H9 (cell line): Measurements from ENCODE around the gene GAK. TPM values are rescaled to one million over a fixed set of nuclear protein-coding genes. Genes with fewer than 3 reads are reported as not detected.

Experiments used
- DNase-seq: peaks from one replicate; pipeline ENCODE4 v3.0.0-alpha.2; 2017
- H2AFZ ChIP-seq: one replicate; pipeline ENCODE4 v1.6.1; 2013; ENCODE audit warnings: mild to moderate bottlenecking, low read length, control low read depth, moderate library complexity
- H2AK5ac ChIP-seq: 2 replicates; pipeline ENCODE4 v1.6.1; 2013; ENCODE audit warnings: low read length, control low read depth, mixed read lengths; ENCODE audit not compliant: insufficient read length
- H2BK120ac ChIP-seq: one replicate; pipeline ENCODE4 v1.6.1; 2013; ENCODE audit warnings: low read depth, mild to moderate bottlenecking, low read length, control low read depth, inconsistent platforms; ENCODE audit not compliant: poor library complexity, severe bottlenecking
- H2BK12ac ChIP-seq: 2 replicates; pipeline ENCODE4 v1.6.1; 2013; ENCODE audit warnings: low read length, control low read depth, mixed read lengths, low read depth; ENCODE audit not compliant: insufficient read length
- H2BK15ac ChIP-seq: 2 replicates; pipeline ENCODE4 v1.6.1; 2013; ENCODE audit warnings: low read depth, low read length, control low read depth
- H2BK20ac ChIP-seq: one replicate; pipeline ENCODE4 v1.6.1; 2013; ENCODE audit warnings: low read depth, mild to moderate bottlenecking, low read length, control low read depth, inconsistent platforms; ENCODE audit not compliant: poor library complexity, severe bottlenecking
- H2BK5ac ChIP-seq: 2 replicates; pipeline ENCODE4 v1.6.1; 2013; ENCODE audit warnings: low read length, control low read depth, mixed read lengths; ENCODE audit not compliant: insufficient read length
- H3K14ac ChIP-seq: 2 replicates; pipeline ENCODE4 v1.6.1; 2013; ENCODE audit warnings: low read length, control low read depth; ENCODE audit not compliant: insufficient read depth
- H3K18ac ChIP-seq: 2 replicates; pipeline ENCODE4 v1.6.1; 2013; ENCODE audit warnings: low read depth, mild to moderate bottlenecking, mixed read lengths, low read length, control low read depth; ENCODE audit not compliant: insufficient read length
- H3K23ac ChIP-seq: 2 replicates; pipeline ENCODE4 v1.6.1; 2013; ENCODE audit warnings: low read length, control low read depth, mixed read lengths, low read depth; ENCODE audit not compliant: insufficient read length
- H3K23me2 ChIP-seq: 2 replicates; pipeline ENCODE4 v1.6.1; 2013; ENCODE audit warnings: low read depth, mild to moderate bottlenecking, mixed read lengths, low read length, control low read depth; ENCODE audit not compliant: insufficient read length, poor library complexity, severe bottlenecking
- H3K27ac ChIP-seq: 2 replicates; pipeline ENCODE4 v1.5.1; 2013; ENCODE audit warnings: low read length, control low read depth, mixed read lengths, low read depth; ENCODE audit not compliant: insufficient read length
- H3K27me3 ChIP-seq: 2 replicates; pipeline ENCODE4 v1.6.1; 2013; ENCODE audit warnings: low read length, control low read depth, inconsistent platforms; ENCODE audit not compliant: insufficient read depth
- H3K4ac ChIP-seq: 2 replicates; pipeline ENCODE4 v1.6.1; 2013; ENCODE audit warnings: low read depth, mild to moderate bottlenecking, control low read depth, inconsistent platforms, low read length, moderate library complexity
- H3K4me1 ChIP-seq: 2 replicates; pipeline ENCODE4 v1.6.1; 2013; ENCODE audit warnings: low read length, control low read depth, inconsistent platforms; ENCODE audit not compliant: insufficient read depth
- H3K4me2 ChIP-seq: 2 replicates; pipeline ENCODE4 v1.6.1; 2013; ENCODE audit warnings: low read length, control low read depth, mixed read lengths; ENCODE audit not compliant: insufficient read length, insufficient read depth
- H3K56ac ChIP-seq: 2 replicates; pipeline ENCODE4 v1.6.1; 2013; ENCODE audit warnings: low read depth, mild to moderate bottlenecking, mixed read lengths, low read length, control low read depth; ENCODE audit not compliant: insufficient read length
- H3K79me1 ChIP-seq: 2 replicates; pipeline ENCODE4 v1.6.1; 2013; ENCODE audit warnings: low read depth, mild to moderate bottlenecking, moderate library complexity, low read length, control low read depth, inconsistent platforms; ENCODE audit not compliant: insufficient read depth, poor library complexity, severe bottlenecking
- H3K79me2 ChIP-seq: 2 replicates; pipeline ENCODE4 v1.6.1; 2013; ENCODE audit warnings: low read length, control low read depth, inconsistent platforms; ENCODE audit not compliant: insufficient read depth
- H3K9ac ChIP-seq: 2 replicates; pipeline ENCODE4 v1.6.1; 2013; ENCODE audit warnings: low read length, control low read depth, mixed read lengths; ENCODE audit not compliant: insufficient read length; ENCODE audit errors: extremely low read depth
- H3K9me3 ChIP-seq: one replicate; pipeline ENCODE4 v1.6.1; 2013; ENCODE audit warnings: low read depth, low read length, inconsistent platforms; ENCODE audit not compliant: control insufficient read depth
- H3T11ph ChIP-seq: one replicate; pipeline ENCODE4 v1.6.1; 2013; ENCODE audit warnings: mild to moderate bottlenecking, low read length, control low read depth, inconsistent platforms
- H4K20me1 ChIP-seq: one replicate; pipeline ENCODE4 v1.6.1; 2013; ENCODE audit not compliant: control insufficient read depth, insufficient read length, insufficient read depth
- H4K5ac ChIP-seq: 2 replicates; pipeline ENCODE4 v1.6.1; 2013; ENCODE audit warnings: low read depth, mild to moderate bottlenecking, mixed read lengths, low read length, control low read depth; ENCODE audit not compliant: insufficient read length
- H4K8ac ChIP-seq: replicated peaks from 2 replicates; pipeline ENCODE4 v1.6.1; 2013; ENCODE audit warnings: low read length, control low read depth, mixed read lengths, low read depth; ENCODE audit not compliant: insufficient read length
- H4K91ac ChIP-seq: 2 replicates; pipeline ENCODE4 v1.6.1; 2013; ENCODE audit warnings: low read depth, mild to moderate bottlenecking, moderate library complexity, mixed read lengths, low read length, control low read depth; ENCODE audit not compliant: insufficient read length
- H3K27ac Mint-ChIP-seq, 3 experiments: 2 replicates in 2 of 3; 3 replicates in 1 of 3; pipeline ENCODE4 v1.8.0; 2020 to 2021; ENCODE audit warnings: mixed read lengths in 3 of 3, mild to moderate bottlenecking in 1 of 3, moderate library complexity in 1 of 3
- H3K27me3 Mint-ChIP-seq: 2 replicates; pipeline ENCODE4 v1.8.0; 2021; ENCODE audit warnings: low read depth, mild to moderate bottlenecking, moderate library complexity, mixed read lengths
- H3K36me3 Mint-ChIP-seq, 3 experiments: 2 replicates in 2 of 3; 3 replicates in 1 of 3; pipeline ENCODE4 v1.8.0; 2020 to 2021; ENCODE audit warnings: low read depth in 3 of 3, mixed read lengths in 3 of 3; ENCODE audit not compliant: insufficient read depth in 1 of 3
- H3K4me1 Mint-ChIP-seq, 2 experiments: 2 replicates each; pipeline ENCODE4 v1.8.0; 2020; ENCODE audit warnings: mixed read lengths in 2 of 2
- H3K4me3 Mint-ChIP-seq, 2 experiments: 2 replicates in 1 of 2; 3 replicates in 1 of 2; pipeline ENCODE4 v1.8.0; 2020 to 2021; ENCODE audit warnings: mild to moderate bottlenecking in 2 of 2, mixed read lengths in 2 of 2, moderate library complexity in 1 of 2
- H3K9me3 Mint-ChIP-seq, 2 experiments: 2 replicates in 1 of 2; 3 replicates in 1 of 2; pipeline ENCODE4 v1.8.0; 2020; ENCODE audit warnings: mild to moderate bottlenecking in 2 of 2, mixed read lengths in 2 of 2, moderate library complexity in 1 of 2
- WGBS: extraction: QIAGEN DNeasy Blood & Tissue Kit; methylation state at CpG from one replicate; pipeline ENCODE4 v1.1.7; 2013; ENCODE audit warnings: missing lambda C conversion rate, low lambda C conversion rate, mixed read lengths; ENCODE audit not compliant: insufficient read length; ENCODE audit errors: extremely low coverage; 5-methylcytosine and 5-hydroxymethylcytosine counted together
- total RNA-seq: library from RNA; stranded (reverse); gene quantifications from 2 replicates; pipeline ENCODE4 v1.2.1, GENCODE V29; 2021
- TF ChIP-seq, protein P1 (sequence below): fragments of 200-600 bp; sonication (generic); conservative IDR thresholded peaks from 3 replicates; pipeline ENCODE4 v1.8.0; 2021; ENCODE audit warnings: antibody characterized with exemption, mild to moderate bottlenecking

Gene GAK
- total RNA-seq, 1 experiment from 2014 or later = 80.7 TPM

DNA sequence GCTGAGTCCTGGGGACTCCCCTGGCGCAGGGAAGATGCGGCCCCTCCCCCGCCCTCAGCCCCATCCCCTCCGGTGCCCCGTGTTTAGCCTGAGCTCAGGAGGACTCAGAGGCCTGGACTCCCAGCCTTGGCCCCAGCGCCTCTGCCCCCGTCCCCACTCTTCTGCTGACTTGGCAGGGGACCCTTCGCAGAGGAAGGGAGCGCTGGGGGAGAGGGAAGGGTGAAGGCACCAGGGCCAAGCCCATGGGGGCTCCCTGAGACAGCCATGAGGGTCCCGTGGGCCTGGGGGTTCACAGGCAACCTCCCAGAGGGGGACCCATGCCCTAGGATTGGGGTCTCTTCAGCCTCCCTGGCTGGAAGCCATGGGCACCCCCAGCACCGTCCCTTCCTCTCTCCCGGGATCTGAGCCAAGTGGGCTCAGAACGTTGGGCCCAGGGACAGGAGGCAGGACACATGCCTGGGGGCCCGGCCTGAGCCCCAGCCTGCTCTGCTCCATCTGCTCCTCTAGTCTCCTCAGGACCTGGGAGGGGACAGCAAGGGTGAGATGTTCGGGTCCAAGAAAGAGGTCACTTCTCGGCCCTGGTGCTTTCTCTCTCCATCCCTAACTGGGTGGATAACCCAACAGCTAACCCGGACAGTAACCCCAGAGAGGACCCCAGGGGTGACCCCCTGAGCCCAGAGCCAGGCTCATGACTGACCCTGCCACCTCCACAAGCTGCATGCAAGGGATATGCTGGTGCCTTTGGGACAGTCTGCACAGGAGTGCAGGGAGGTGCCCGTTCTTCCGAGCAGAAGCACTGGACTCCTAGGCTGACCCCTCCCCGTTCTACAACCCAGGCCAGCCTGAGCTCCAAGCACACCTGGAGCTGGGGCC is 104.7 kb downstream of the GAK start:
- TF ChIP-seq, protein P1, sequence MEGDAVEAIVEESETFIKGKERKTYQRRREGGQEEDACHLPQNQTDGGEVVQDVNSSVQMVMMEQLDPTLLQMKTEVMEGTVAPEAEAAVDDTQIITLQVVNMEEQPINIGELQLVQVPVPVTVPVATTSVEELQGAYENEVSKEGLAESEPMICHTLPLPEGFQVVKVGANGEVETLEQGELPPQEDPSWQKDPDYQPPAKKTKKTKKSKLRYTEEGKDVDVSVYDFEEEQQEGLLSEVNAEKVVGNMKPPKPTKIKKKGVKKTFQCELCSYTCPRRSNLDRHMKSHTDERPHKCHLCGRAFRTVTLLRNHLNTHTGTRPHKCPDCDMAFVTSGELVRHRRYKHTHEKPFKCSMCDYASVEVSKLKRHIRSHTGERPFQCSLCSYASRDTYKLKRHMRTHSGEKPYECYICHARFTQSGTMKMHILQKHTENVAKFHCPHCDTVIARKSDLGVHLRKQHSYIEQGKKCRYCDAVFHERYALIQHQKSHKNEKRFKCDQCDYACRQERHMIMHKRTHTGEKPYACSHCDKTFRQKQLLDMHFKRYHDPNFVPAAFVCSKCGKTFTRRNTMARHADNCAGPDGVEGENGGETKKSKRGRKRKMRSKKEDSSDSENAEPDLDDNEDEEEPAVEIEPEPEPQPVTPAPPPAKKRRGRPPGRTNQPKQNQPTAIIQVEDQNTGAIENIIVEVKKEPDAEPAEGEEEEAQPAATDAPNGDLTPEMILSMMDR = no peak
- Histone ChIP-seq H2BK5ac (no peak overlapping the region), H4K20me1 (no peaks in the 10 kb centered on the region), H3K27me3 (peaks cover 27% of the 10 kb centered on the region; the same call in 1 of the 2 replicates), H3K4me2 (no peak overlapping the region), H2BK120ac (no peak overlapping the region), H3K79me1 (no peaks in the 10 kb centered on the region), H2AK5ac (no peak overlapping the region), H2BK15ac (no peak overlapping the region), H4K91ac (no peak overlapping the region), H3K18ac (no peak overlapping the region), H3K23me2 (no peaks in the 10 kb centered on the region), H3K23ac (no peak overlapping the region), H3K4ac (no peak overlapping the region), H3K9ac (no peak overlapping the region), H3K27ac (no peak overlapping the region), H2BK20ac (no peak overlapping the region), H3K14ac (no peak overlapping the region; the same call in 1 of the 2 replicates), H3K79me2 (no peaks in the 10 kb centered on the region), H3K9me3 (no peaks in the 10 kb centered on the region), H3K56ac (no peak overlapping the region), H3K4me1 (no peaks in the 10 kb centered on the region), H3T11ph (no peak overlapping the region), H4K5ac (no peak overlapping the region), H4K8ac (no peak overlapping the region), H2AFZ (no peak overlapping the region), H2BK12ac (no peak overlapping the region)
- peaks cover 0 to 1% (median 0%) of the 10 kb centered on the region in 3 experiments; a peak in 1 of 7 replicates for H3K36me3 Mint-ChIP-seq
- no CpG with 5 or more reads among the region's 20 CpGs for WGBS
- DNase-seq = peak; percentile 41
- peaks cover 80% of the 10 kb centered on the region for H3K27me3 Mint-ChIP-seq
- H3K27ac Mint-ChIP-seq = no peak overlapping the region
- peaks cover 0 to 2% of the 10 kb centered on the region in 2 experiments; a peak in 1 of 5 replicates for H3K9me3 Mint-ChIP-seq
- H3K4me3 Mint-ChIP-seq = peak overlapping the region in 1 of 2 experiments; percentile 44; a peak in 1 of 5 replicates
- peaks cover 2 to 3% of the 10 kb centered on the region in 2 experiments; a peak in 2 of 4 replicates for H3K4me1 Mint-ChIP-seq
